Stimulated activated CD8-positive, alpha-beta memory T cell treated with anti-CD3 and anti-CD28 coated beads, Interleukin-7, amount 100 ng/mL, for 24 hours (primary cell): ENCODE measurements around the gene CPED1.
"Not testable (repeated sequence)": the region's sequence is repeated elsewhere in the genome, so short reads cannot be mapped to it uniquely, and the experiment has no call there.

Experiments
- DNase-seq: peaks from one replicate; pipeline ENCODE4 v3.0.0-alpha.2; 2020; ENCODE audit warnings: low read depth

The CPED1 gene

GRCh38 chr7:120981888-120982615 is 6.5 kb upstream of the CPED1 start:
- DNase-seq, result no peak

DNA sequence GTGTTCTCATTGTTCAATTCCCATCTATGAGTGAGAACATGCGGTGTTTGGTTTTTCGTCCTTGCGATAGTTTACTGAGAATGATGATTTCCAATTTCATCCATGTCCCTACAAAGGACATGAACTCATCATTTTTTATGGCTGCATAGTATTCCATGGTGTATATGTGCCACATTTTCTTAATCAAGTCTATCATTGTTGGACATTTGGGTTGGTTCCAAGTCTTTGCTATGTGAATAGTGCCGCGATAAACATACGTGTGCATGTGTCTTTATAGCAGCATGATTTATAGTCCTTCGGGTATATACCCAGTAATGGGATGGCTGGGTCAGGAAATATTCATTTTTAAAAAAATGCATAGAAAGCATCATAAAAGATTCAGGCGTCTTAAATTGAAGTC is 4.9 kb upstream of the CPED1 start:
- not testable (repeated sequence) for DNase-seq

DNA sequence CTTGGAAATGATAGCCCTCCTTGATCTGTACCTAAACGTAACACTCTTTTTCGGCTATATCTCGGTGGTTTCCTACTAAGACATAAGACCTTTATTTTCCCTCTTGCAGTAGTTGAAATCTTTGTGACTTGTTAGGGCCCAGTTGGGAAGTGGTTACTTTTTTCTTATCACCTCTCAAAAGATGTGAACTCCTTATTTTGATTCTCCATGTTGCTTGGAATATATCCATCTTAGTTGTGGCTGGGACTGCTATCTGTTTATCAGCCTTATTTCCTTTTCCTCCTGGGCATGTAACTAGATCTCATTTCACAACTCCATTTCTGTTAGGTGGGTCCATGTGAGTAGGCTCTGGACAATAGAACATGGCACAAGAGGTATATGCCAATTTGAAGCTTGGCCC is 4.1 kb upstream of the CPED1 start:
- no peak for DNase-seq

DNA sequence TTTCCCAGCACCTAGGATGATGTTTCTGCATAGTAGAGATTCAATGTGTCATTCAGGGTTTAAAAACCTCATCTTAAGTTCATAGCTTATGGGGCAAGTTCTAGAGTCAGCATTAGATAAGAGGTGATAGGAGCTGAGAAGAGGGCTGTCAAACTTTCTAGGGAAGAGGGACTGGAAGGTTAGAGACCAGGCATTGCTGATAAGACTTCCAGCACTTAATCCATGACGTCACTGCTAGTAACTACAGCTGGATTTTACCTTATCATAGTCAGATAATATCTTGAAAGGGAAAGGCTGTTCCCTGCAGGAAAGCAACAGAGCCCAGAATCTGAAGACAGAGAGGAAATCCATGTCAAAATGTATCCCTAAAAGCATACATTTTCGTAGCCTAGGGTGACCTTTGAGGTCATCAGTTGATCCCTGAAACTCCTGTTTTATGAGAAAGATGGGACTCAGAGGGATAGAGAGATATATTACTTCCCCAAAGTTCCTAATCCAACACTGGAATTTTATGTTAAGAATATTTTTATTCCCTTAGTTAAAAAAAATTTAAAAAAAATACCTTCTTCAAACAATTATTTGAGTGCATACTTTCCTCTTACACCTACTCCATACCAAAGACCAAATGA is 3.3 kb upstream of the CPED1 start:
- no peak for DNase-seq

GRCh38 chr7:120985839-120986238 is 2.7 kb upstream of the CPED1 start:
- no peak for DNase-seq

DNA sequence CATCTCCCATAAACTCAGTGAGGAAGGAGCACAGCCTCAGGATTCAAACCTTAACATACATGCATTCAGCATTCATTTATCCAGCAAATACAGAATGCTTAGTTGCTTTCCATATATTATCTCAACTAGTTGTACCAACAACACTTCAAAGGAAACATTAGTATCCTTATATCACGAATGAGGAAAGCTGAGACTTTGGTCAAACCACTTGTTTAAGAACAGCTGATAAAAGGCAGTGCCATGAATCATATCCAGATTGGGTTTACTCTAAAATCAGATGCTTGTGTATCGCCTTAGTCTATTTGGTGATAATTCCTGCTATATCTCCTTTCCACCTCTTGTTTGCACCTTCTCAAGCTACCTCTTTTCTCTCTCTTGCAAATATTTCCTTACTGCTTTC is 1.9 kb upstream of the CPED1 start:
- DNase-seq, result no peak

DNA sequence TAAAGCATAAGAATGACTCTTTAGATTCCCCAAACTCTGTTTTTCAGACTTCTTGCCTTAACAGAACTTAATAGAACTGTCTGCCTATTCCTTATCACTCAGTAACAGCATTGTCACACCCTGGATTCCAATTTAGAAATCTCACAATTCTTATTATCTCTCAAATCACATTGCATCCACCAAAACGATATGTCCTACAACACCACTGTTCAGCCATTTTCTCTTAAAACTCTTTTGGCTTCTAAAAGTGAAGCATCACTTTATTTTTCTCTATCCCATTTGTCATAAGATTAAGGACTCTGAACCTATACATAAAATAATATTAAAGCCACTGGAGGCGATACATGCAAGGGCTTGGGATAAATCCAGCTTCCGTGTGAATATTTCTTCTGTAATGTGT is 1.2 kb upstream of the CPED1 start:
- no peak for DNase-seq

GRCh38 chr7:120987683-120988590 is 574 bp upstream of the CPED1 start:
- DNase-seq, result peak; percentile 63

DNA sequence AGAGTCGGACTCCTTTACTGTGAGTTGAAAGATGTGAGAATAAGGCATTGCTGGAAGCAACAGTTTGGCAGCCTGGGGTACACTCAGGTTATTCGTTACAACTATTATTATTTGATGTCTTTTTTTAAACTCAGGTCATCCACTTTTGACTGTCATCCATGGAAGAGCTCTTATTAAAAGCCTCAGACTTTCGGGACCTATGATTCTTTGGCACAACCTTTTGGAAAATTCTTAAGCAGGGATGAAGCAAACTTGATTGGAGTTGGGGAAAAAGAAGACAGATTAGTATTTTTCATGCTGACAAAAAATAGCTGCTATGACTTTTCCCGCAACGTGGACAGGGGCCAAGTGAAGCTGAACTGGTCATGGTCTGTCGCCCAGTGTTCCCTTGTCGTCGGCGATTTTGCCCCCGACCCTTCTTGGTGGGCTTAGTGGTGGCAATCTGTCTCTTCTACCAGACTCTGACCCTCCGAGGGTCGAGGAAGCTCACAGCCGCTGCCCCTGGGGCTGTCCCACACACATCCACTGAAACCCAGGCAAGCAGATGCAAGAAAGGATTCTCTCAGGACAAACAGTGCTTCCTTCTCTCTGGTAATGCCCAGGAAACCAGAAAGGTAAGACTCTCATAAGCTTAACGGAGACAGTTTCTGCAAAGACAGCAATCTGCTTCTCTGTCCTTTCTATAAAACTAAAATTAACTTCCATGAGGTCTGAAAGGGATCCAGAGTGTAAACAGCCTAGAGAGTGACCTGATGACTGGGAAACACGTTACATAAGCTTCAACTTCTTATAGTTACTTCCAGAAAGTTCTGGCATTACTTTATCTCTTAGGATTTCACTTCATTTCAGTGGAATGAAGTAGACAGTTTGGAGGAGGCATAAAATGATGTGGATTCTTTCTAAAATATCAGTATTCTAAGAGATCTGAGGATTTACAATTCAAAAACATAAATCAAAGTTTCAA is 1.0 kb downstream of the CPED1 start:
- no peak for DNase-seq

DNA sequence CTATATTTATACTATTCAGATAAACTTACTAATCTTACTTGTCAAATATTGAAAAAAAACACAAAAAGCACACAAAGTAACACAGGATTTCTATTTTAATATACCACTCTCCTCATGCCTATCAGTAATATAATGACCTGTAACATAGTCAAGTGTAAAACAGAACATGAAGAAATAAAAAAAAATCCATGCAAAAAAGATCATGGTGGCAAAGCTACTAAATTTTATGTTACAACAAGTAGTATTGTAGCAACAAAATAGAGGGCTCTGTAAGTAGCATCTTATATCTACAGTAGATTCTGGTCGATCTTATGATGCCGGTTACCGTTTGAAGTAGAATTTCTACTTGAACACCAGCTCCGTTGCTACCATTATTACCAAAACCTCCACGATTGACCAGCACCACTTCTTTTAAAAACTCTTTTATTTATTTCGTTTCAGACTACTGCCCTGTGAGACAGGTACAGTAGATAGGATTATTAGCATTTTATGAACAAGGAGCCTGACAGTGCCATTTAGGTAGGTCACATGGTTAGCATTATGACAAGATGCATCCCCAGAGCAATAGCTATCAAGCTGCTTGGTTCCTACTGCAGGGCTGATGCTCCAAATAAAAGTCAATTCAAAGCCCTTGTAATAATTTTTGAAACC is 2.1 kb downstream of the CPED1 start:
- DNase-seq, result no peak

DNA sequence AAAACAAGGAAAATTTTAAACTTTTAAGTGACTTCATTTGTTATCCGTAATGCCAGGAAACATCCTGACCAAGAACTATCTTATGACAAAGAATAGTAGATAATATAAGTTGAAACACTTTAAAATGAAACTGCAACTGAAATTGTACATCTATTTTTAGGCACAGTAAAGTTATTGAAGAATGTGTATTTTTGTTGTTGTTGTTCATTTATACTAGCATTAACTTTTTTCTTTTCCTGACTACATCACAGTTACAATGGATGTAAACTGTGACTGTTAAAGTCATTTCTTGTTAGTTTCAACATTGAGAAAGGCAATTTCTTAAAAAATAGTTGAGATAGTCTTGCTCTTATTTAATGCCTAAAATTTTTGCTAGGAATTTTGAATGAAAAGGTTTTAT is 2.6 kb downstream of the CPED1 start:
- DNase-seq, result no peak

GRCh38 chr7:120991581-120991980 is 3.1 kb downstream of the CPED1 start:
- DNase-seq, result no peak

DNA sequence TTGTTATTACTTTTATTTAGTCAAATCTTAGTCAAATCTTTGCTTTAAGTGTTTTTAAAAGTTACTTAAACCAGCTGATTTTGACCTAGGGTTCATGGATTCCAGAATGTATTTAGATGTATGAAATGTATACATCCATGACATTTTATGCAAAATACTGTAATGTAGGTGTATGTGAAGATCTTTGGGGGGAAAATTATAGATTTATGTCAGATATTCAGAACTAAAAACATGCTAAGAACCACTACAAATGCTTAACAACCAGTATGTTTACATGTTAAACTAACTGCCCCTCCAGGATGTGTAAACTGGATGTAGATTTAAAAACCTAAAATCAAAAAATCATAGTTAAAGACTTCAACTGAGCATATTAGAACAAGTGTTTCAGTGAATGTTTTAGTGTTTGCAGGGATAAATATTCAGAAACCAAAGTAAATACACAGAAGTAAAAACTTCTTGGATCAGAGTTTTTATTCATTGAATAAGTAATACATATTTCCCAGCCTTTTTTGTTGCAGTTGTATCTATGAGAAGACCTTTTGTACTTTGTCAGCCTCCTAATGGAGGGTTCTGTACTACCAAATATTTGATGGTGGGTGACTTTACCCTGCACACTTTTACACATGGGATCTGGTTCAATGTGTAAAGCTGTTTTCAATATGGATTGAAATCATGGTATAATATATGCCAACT is 3.9 kb downstream of the CPED1 start:
- DNase-seq, result no peak

GRCh38 chr7:120992965-120993494 is 4.5 kb downstream of the CPED1 start:
- no peak for DNase-seq

- DNase-seq, result no peak
These were observed 5.2 kb downstream of the CPED1 start for GRCh38 chr7:120993553-120994191.

- DNase-seq, result no peak
These were observed 6.2 kb downstream of the CPED1 start for GRCh38 chr7:120994512-120995410.

DNA sequence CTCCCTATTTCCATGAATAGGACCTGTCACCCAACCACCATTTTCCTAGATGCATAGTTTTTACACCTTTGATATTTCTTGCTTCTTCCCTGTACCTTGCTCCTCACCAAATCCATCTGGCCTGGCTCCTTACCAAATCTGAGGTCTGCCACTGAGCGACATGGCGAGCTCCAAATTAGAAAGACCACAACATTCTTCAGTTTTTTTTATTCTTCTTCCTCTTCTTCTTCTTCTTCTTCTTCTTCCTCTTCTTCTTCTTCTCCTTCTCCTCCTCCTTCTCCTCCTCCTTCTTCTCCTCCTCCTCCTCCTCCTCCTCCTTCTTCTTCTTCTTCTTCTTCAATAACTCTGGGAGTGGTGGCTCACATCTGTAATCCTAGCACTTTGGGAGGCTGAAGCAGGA is 7.1 kb downstream of the CPED1 start:
- DNase-seq, result no peak

DNA sequence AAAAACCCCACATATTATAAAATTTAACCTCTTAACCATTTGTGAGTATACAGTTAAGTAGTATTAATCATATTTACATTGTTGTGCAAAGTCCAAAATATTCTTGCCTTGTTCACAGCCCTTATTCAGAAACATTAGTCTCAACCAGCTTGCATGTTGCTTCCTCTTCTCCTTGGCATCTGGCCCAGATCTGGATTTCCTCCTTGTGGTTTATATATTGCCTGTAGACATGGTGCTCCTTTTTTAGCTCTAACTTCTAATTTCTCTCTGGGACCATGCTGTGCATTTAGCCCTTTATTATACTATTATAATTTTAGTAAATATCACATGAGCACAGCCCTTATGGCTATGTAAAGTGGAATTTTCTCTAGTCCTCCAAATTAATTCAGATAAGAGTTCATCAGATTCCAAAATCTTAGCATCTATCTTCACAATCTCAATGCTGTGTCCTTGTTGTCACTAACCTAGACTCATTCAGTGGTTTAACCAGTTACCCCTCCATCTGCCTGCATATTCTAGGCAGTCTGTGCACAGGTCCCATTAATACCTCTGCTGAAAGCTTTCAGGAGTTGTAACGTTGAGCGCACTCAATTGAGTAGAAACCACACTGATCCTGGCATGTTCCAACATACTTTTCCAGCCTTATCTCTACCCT is 7.9 kb downstream of the CPED1 start:
- DNase-seq, result no peak
